ENCODE measurements around the gene CFTR. TPM values are rescaled to one million over a fixed set of nuclear protein-coding genes. Genes with fewer than 3 reads are reported as not detected.

Gene CFTR
- total RNA-seq, 2 donors from 2014 or later: 2.0 to 3.5 TPM

DNA sequence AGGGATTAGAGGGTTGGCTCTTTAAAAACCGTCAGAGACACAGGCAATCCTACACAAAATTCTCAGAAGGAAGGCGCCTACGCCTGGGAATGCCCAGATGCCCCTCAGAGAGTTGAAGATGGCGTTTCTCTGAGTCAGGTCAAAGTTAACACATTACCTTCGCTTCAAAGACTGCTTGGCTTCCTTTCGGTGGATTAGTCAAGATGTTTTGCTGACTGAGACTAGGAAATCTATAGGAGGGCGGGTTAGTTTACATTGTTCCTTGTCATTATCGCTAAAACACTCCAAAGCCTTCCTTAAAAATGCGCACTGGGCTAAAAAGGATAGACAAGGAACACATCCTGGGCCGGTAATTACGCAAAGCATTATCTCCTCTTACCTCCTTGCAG lies 995 bp upstream of the CFTR start:
- H3K4me3 ChIP-seq (ENCODE audit: low read length): peak overlapping the region; percentile 91
- no peaks in the 10 kb centered on the region for H3K9me3 Mint-ChIP-seq
- H3K4me1 ChIP-seq (ENCODE audit: control insufficient read depth, insufficient read depth, low read length): no peaks in the 10 kb centered on the region
- peak overlapping the region; percentile 73 for H3K4me3 Mint-ChIP-seq
- H3K27ac ChIP-seq (ENCODE audit: low read depth, low read length): no peak overlapping the region
- H3K4me1 Mint-ChIP-seq: peaks cover 4% of the 10 kb centered on the region
- DNase-seq: peak; percentile 51
- peak overlapping the region; percentile 45 for H3K9ac ChIP-seq (ENCODE audit: extremely low read depth, low read length, poor library complexity, severe bottlenecking)
- no peaks in the 10 kb centered on the region for H3K36me3 Mint-ChIP-seq (ENCODE audit: low read depth)
- H3K9me3 ChIP-seq (ENCODE audit: control insufficient read depth, low read length): no peaks in the 10 kb centered on the region
- H3K27ac Mint-ChIP-seq: no peak overlapping the region
- H3K27me3 Mint-ChIP-seq (ENCODE audit: insufficient read depth): peaks cover 53% of the 10 kb centered on the region
- H3K36me3 ChIP-seq (ENCODE audit: control insufficient read depth, insufficient read depth, low read length): no peaks in the 10 kb centered on the region
- H3K27me3 ChIP-seq (ENCODE audit: control insufficient read depth, insufficient read depth, low read length, poor library complexity, severe bottlenecking): peaks cover 54% of the 10 kb centered on the region
- 6 to 13% methylated on average over 6 to 11 of the region's 11 CpGs for WGBS, 2 experiments (ENCODE audit: insufficient coverage in 1 of 2, insufficient read length in 1 of 2)
- no peak for TF ChIP-seq CTCF (conservative IDR thresholded peaks at IDR 0.05)

DNA sequence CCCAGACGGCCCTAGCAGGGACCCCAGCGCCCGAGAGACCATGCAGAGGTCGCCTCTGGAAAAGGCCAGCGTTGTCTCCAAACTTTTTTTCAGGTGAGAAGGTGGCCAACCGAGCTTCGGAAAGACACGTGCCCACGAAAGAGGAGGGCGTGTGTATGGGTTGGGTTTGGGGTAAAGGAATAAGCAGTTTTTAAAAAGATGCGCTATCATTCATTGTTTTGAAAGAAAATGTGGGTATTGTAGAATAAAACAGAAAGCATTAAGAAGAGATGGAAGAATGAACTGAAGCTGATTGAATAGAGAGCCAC lies 184 bp downstream of the CFTR start:
- no peak overlapping the region for H3K27ac Mint-ChIP-seq
- WGBS, 2 experiments (ENCODE audit: insufficient coverage in 1 of 2, insufficient read length in 1 of 2): 14 to 15% methylated on average over 11 of the region's 11 CpGs
- peak overlapping the region; percentile 73 for H3K4me3 Mint-ChIP-seq

GRCh38 chr7:117480978-117481377 lies 1.2 kb downstream of the CFTR start:
- Histone ChIP-seq H3K27me3 (ENCODE audit: control insufficient read depth, insufficient read depth, low read length, poor library complexity, severe bottlenecking) (peaks cover 48% of the 10 kb centered on the region), H3K9me3 (ENCODE audit: control insufficient read depth, low read length) (no peaks in the 10 kb centered on the region), H3K36me3 (ENCODE audit: control insufficient read depth, insufficient read depth, low read length) (no peaks in the 10 kb centered on the region), H3K4me3 (ENCODE audit: low read length) (no peak overlapping the region), H3K4me1 (ENCODE audit: control insufficient read depth, insufficient read depth, low read length) (peaks cover 6% of the 10 kb centered on the region), H3K27ac (ENCODE audit: low read depth, low read length) (no peak overlapping the region), H3K9ac (ENCODE audit: extremely low read depth, low read length, poor library complexity, severe bottlenecking) (no peak overlapping the region)
- Mint-ChIP-seq H3K4me3 (no peak overlapping the region), H3K4me1 (peaks cover 9% of the 10 kb centered on the region), H3K36me3 (ENCODE audit: low read depth) (no peaks in the 10 kb centered on the region), H3K9me3 (no peaks in the 10 kb centered on the region), H3K27ac (no peak overlapping the region), H3K27me3 (ENCODE audit: insufficient read depth) (peaks cover 53% of the 10 kb centered on the region)
- TF ChIP-seq CTCF (conservative IDR thresholded peaks at IDR 0.05): peak; percentile 47
- WGBS, 2 experiments (ENCODE audit: insufficient coverage in 1 of 2, insufficient read length in 1 of 2): 71% methylated on average over 2 of the region's 2 CpGs; no CpG with 5 or more reads in 1 of the 2 experiments
- no peak for DNase-seq

More for the DNA sequence above, 184 bp downstream of the CFTR start:
- Histone ChIP-seq H3K9ac (ENCODE audit: extremely low read depth, low read length, poor library complexity, severe bottlenecking) (no peak overlapping the region), H3K4me1 (ENCODE audit: control insufficient read depth, insufficient read depth, low read length) (peaks cover under 1% of the 10 kb centered on the region), H3K36me3 (ENCODE audit: control insufficient read depth, insufficient read depth, low read length) (no peaks in the 10 kb centered on the region), H3K27me3 (ENCODE audit: control insufficient read depth, insufficient read depth, low read length, poor library complexity, severe bottlenecking) (peaks cover 54% of the 10 kb centered on the region), H3K9me3 (ENCODE audit: control insufficient read depth, low read length) (no peaks in the 10 kb centered on the region), H3K4me3 (ENCODE audit: low read length) (peak overlapping the region; percentile 91), H3K27ac (ENCODE audit: low read depth, low read length) (no peak overlapping the region)
- H3K4me1 Mint-ChIP-seq: peaks cover 4% of the 10 kb centered on the region
- no peak for DNase-seq
- no peaks in the 10 kb centered on the region for H3K36me3 Mint-ChIP-seq (ENCODE audit: low read depth)
- H3K9me3 Mint-ChIP-seq: no peaks in the 10 kb centered on the region
- peaks cover 53% of the 10 kb centered on the region for H3K27me3 Mint-ChIP-seq (ENCODE audit: insufficient read depth)
- TF ChIP-seq CTCF (conservative IDR thresholded peaks at IDR 0.05): no peak
